ENCODE measurements around the gene EIF4E1B.

EIF4E1B gene

GRCh38 chr5:176625966-176626875 lies 4.3 kb upstream of the EIF4E1B start:
- WGBS (ENCODE audit: insufficient coverage), result 83% methylated on average over 17 of the region's 25 CpGs
- ChIA-PET POLR2A (no interaction called here), CTCF (interaction anchor here (0.8 to 1.4 kb wide), 2 partner anchors 13 to 15 kb away, joined by 3 read pairs; no protein-coding TSS in a partner anchor)
- Histone ChIP-seq H3K27ac (ENCODE audit: insufficient read depth in 1 of 2, low read depth in 1 of 2, low read length in 2 of 2, poor library complexity in 1 of 2, severe bottlenecking in 2 of 2) (no peak overlapping the region), H3K4me1 (ENCODE audit: control extremely low read depth in 1 of 4, control insufficient read depth in 4 of 4, insufficient read depth in 4 of 4, low read length in 3 of 4) (peaks cover 2 to 15% (median 12%) of the 10 kb centered on the region in 4 experiments), H3K36me3 (ENCODE audit: control insufficient read depth in 4 of 4, insufficient read depth in 4 of 4, low read length in 3 of 4) (no peaks in the 10 kb centered on the region), H3K27me3 (replicated peaks in 2 of 5; ENCODE audit: control insufficient read depth in 4 of 5, insufficient read depth in 5 of 5, low read length in 4 of 5) (peaks cover 7 to 93% (median 28%) of the 10 kb centered on the region in 5 experiments), H3K4me3 (ENCODE audit: control insufficient read depth in 1 of 7, extremely low read depth in 1 of 7, insufficient read depth in 4 of 7, low read depth in 2 of 7, low read length in 6 of 7) (no peak overlapping the region), H3K9me3 (ENCODE audit: control extremely low read depth in 1 of 5, control insufficient read depth in 4 of 5, insufficient read depth in 2 of 5, low read depth in 1 of 5, low read length in 4 of 5) (no peaks in the 10 kb centered on the region)
- DNase-seq, result no peak

- H3K27me3 ChIP-seq (replicated peaks in 2 of 5; ENCODE audit: control insufficient read depth in 4 of 5, insufficient read depth in 5 of 5, low read length in 4 of 5), result peaks cover 9 to 93% (median 28%) of the 10 kb centered on the region in 5 experiments
- ChIA-PET POLR2A (no interaction called here), CTCF (interaction anchor here (1.4 kb wide), 1 partner anchor 15 kb away, joined by 3 read pairs; no protein-coding TSS in a partner anchor)
- peaks cover 2 to 15% (median 11%) of the 10 kb centered on the region in 4 experiments for H3K4me1 ChIP-seq (ENCODE audit: control extremely low read depth in 1 of 4, control insufficient read depth in 4 of 4, insufficient read depth in 4 of 4, low read length in 3 of 4)
- H3K27ac ChIP-seq (ENCODE audit: insufficient read depth in 1 of 2, low read depth in 1 of 2, low read length in 2 of 2, poor library complexity in 1 of 2, severe bottlenecking in 2 of 2), result no peak overlapping the region
- H3K36me3 ChIP-seq (ENCODE audit: control insufficient read depth in 4 of 4, insufficient read depth in 4 of 4, low read length in 3 of 4), result no peaks in the 10 kb centered on the region
- WGBS (ENCODE audit: insufficient coverage), result 67% methylated on average over 4 of the region's 7 CpGs
- H3K9me3 ChIP-seq (ENCODE audit: control extremely low read depth in 1 of 5, control insufficient read depth in 4 of 5, insufficient read depth in 2 of 5, low read depth in 1 of 5, low read length in 4 of 5), result no peaks in the 10 kb centered on the region
- DNase-seq, result no peak
- no peak overlapping the region for H3K4me3 ChIP-seq (ENCODE audit: control insufficient read depth in 1 of 7, extremely low read depth in 1 of 7, insufficient read depth in 4 of 7, low read depth in 2 of 7, low read length in 6 of 7)
Measured at GRCh38 chr5:176626876-176627236, 3.6 kb upstream of the EIF4E1B start.

DNA sequence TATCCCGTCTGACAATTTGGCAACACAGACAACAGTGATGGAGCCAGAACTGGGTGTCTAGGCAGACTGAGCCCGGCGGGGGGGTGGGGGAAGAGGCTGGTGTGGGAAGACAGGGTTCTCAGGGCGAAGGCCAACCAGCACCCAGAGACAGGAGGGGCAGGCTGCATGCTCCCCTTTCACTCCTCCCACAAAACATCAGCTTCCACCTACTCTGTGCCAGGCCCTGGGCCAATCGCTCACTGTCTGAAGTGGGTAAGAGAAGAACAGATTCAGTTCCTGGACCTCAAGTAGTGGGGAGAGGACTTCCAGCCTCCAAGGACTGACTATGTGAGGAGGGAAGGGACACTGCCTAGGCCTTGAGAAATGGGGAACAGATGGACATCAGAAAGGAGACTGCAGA lies 2.9 kb upstream of the EIF4E1B start:
- WGBS (ENCODE audit: insufficient coverage), result 91% methylated on average over 2 of the region's 5 CpGs
- DNase-seq, result no peak
- no peak overlapping the region for H3K4me3 ChIP-seq (ENCODE audit: control insufficient read depth in 1 of 7, extremely low read depth in 1 of 7, insufficient read depth in 4 of 7, low read depth in 2 of 7, low read length in 6 of 7)
- CTCF ChIA-PET, result interaction anchor here (1.4 kb wide), 1 partner anchor 16 kb away, joined by 3 read pairs; no protein-coding TSS in a partner anchor
- peaks cover 11 to 90% (median 28%) of the 10 kb centered on the region in 5 experiments for H3K27me3 ChIP-seq (replicated peaks in 2 of 5; ENCODE audit: control insufficient read depth in 4 of 5, insufficient read depth in 5 of 5, low read length in 4 of 5)
- POLR2A ChIA-PET, result no interaction called here
- no peaks in the 10 kb centered on the region for H3K9me3 ChIP-seq (ENCODE audit: control extremely low read depth in 1 of 5, control insufficient read depth in 4 of 5, insufficient read depth in 2 of 5, low read depth in 1 of 5, low read length in 4 of 5)
- H3K4me1 ChIP-seq (ENCODE audit: control extremely low read depth in 1 of 4, control insufficient read depth in 4 of 4, insufficient read depth in 4 of 4, low read length in 3 of 4), result peaks cover 2 to 15% (median 11%) of the 10 kb centered on the region in 4 experiments
- no peaks in the 10 kb centered on the region for H3K36me3 ChIP-seq (ENCODE audit: control insufficient read depth in 4 of 4, insufficient read depth in 4 of 4, low read length in 3 of 4)
- no peak overlapping the region for H3K27ac ChIP-seq (ENCODE audit: insufficient read depth in 1 of 2, low read depth in 1 of 2, low read length in 2 of 2, poor library complexity in 1 of 2, severe bottlenecking in 2 of 2)

DNA sequence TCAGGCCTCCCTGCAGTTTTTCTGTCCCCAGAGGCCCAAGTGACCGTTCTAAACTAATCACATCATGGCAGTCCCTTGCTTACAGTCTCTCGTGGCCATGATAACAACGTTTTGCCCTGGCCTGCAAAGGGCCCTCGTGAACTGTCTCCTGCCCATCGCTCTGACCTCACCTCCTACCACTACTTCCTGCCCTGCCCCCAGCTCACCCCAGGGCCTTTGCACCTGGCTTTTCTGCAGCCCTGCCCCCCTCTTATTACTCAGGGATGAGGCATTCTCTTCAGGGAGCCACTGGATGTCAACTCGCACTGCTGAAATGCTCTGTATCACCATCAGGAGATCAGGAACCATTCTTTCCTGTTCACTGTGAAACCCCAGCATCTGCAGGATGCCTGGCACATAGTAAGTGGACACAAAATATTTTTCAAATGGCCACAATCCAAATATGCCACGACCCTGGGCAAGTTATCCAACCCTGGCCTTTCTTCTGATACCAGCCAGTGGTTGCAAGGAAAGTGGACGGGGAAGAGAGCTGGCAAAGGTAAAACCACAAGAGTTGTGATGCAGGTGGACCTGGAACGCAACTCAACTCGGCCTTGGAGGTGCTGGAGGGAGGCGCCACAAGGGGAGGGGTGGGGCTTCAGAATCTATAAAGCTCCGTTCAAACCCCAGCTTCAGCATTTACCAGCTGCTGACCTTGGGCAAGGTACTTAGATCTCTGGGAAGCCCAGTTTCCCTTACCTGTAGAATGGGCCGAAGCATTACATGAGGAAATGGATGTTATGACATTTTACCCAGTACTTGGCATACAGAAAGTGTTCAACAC lies 1.9 kb upstream of the EIF4E1B start:
- POLR2A ChIA-PET, result interaction anchor here (0.7 to 1.3 kb wide), 2 partner anchors 19 to 185 kb away, joined by 3 to 4 read pairs; partner anchors contain the start of gene TSPAN17

DNA sequence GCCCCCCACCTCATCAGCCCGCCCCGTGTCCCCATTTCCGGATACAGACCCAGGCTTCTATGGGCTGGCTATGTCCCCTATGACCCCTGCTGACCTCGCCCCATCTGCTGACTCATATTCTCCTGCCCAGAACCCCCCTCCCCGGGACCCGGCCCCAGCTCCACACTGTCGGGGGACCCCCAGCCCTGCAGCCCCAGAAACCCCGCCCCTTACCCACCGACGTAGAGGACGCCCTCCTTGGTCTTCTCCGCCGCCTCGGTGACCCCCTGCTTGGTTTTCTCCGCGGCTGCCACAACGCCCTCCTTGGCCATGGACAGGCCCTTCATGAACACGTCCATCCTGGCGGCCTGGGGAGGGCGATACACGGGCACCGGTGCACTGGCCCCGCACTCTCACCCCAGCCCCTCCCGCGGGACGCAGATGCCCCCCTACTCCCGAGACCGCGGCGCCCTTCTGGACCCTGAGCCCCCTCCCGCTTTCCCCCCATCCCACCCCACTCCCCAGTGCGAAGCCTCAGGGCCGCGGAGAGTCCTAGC lies 1.1 kb upstream of the EIF4E1B start:
- DNase-seq, result no peak
- peaks cover 11 to 98% (median 35%) of the 10 kb centered on the region in 5 experiments for H3K27me3 ChIP-seq (replicated peaks in 2 of 5; ENCODE audit: control insufficient read depth in 4 of 5, insufficient read depth in 5 of 5, low read length in 4 of 5)
- H3K4me1 ChIP-seq (ENCODE audit: control extremely low read depth in 1 of 4, control insufficient read depth in 4 of 4, insufficient read depth in 4 of 4, low read length in 3 of 4), result peaks cover 2 to 15% (median 11%) of the 10 kb centered on the region in 4 experiments
- no peak overlapping the region for H3K27ac ChIP-seq (ENCODE audit: insufficient read depth in 1 of 2, low read depth in 1 of 2, low read length in 2 of 2, poor library complexity in 1 of 2, severe bottlenecking in 2 of 2)
- WGBS (ENCODE audit: insufficient coverage), result 11% methylated on average over 25 of the region's 34 CpGs
- H3K9me3 ChIP-seq (ENCODE audit: control extremely low read depth in 1 of 5, control insufficient read depth in 4 of 5, insufficient read depth in 2 of 5, low read depth in 1 of 5, low read length in 4 of 5), result no peaks in the 10 kb centered on the region
- no peak overlapping the region for H3K4me3 ChIP-seq (ENCODE audit: control insufficient read depth in 1 of 7, extremely low read depth in 1 of 7, insufficient read depth in 4 of 7, low read depth in 2 of 7, low read length in 6 of 7)
- POLR2A ChIA-PET, result interaction anchor here (1.3 kb wide), 1 partner anchor 18 kb away, joined by 4 read pairs; the partner anchor contains the start of gene TSPAN17
- no peaks in the 10 kb centered on the region for H3K36me3 ChIP-seq (ENCODE audit: control insufficient read depth in 4 of 4, insufficient read depth in 4 of 4, low read length in 3 of 4)
- CTCF ChIA-PET, result interaction anchor here (0.9 to 2.2 kb wide), 3 partner anchors 8 to 56 kb away, joined by 3 to 14 read pairs (median 3); no protein-coding TSS in a partner anchor

More for the DNA sequence above, 1.9 kb upstream of the EIF4E1B start:
- CTCF ChIA-PET, result no interaction called here
- WGBS (ENCODE audit: insufficient coverage), result 81% methylated on average over 11 of the region's 13 CpGs
- Histone ChIP-seq H3K27me3 (replicated peaks in 2 of 5; ENCODE audit: control insufficient read depth in 4 of 5, insufficient read depth in 5 of 5, low read length in 4 of 5) (peaks cover 11 to 94% (median 34%) of the 10 kb centered on the region in 5 experiments), H3K27ac (ENCODE audit: insufficient read depth in 1 of 2, low read depth in 1 of 2, low read length in 2 of 2, poor library complexity in 1 of 2, severe bottlenecking in 2 of 2) (no peak overlapping the region), H3K4me3 (ENCODE audit: control insufficient read depth in 1 of 7, extremely low read depth in 1 of 7, insufficient read depth in 4 of 7, low read depth in 2 of 7, low read length in 6 of 7) (no peak overlapping the region), H3K36me3 (ENCODE audit: control insufficient read depth in 4 of 4, insufficient read depth in 4 of 4, low read length in 3 of 4) (no peaks in the 10 kb centered on the region), H3K9me3 (ENCODE audit: control extremely low read depth in 1 of 5, control insufficient read depth in 4 of 5, insufficient read depth in 2 of 5, low read depth in 1 of 5, low read length in 4 of 5) (no peaks in the 10 kb centered on the region), H3K4me1 (ENCODE audit: control extremely low read depth in 1 of 4, control insufficient read depth in 4 of 4, insufficient read depth in 4 of 4, low read length in 3 of 4) (peaks cover 2 to 15% (median 11%) of the 10 kb centered on the region in 4 experiments)
- no peak for DNase-seq

GRCh38 chr5:176630681-176631222 lies 277 bp downstream of the EIF4E1B start:
- ChIA-PET CTCF (interaction anchor here (0.8 to 2.2 kb wide), 8 partner anchors 9 to 36 kb away, joined by 3 to 14 read pairs (median 4); no protein-coding TSS in a partner anchor), POLR2A (no interaction called here)
- H3K4me3 ChIP-seq (ENCODE audit: control insufficient read depth in 1 of 7, extremely low read depth in 1 of 7, insufficient read depth in 4 of 7, low read depth in 2 of 7, low read length in 6 of 7), result peak overlapping the region in 4 of 7 experiments; percentile 22 to 60 (median 46)
- peaks cover 0 to 4% (median 0%) of the 10 kb centered on the region in 5 experiments for H3K9me3 ChIP-seq (ENCODE audit: control extremely low read depth in 1 of 5, control insufficient read depth in 4 of 5, insufficient read depth in 2 of 5, low read depth in 1 of 5, low read length in 4 of 5)
- peaks cover 11 to 94% (median 34%) of the 10 kb centered on the region in 5 experiments for H3K27me3 ChIP-seq (replicated peaks in 2 of 5; ENCODE audit: control insufficient read depth in 4 of 5, insufficient read depth in 5 of 5, low read length in 4 of 5)
- no peaks in the 10 kb centered on the region for H3K36me3 ChIP-seq (ENCODE audit: control insufficient read depth in 4 of 4, insufficient read depth in 4 of 4, low read length in 3 of 4)
- DNase-seq, result no peak
- peaks cover 2 to 15% (median 11%) of the 10 kb centered on the region in 4 experiments for H3K4me1 ChIP-seq (ENCODE audit: control extremely low read depth in 1 of 4, control insufficient read depth in 4 of 4, insufficient read depth in 4 of 4, low read length in 3 of 4)
- WGBS (ENCODE audit: insufficient coverage), result 5% methylated on average over 19 of the region's 20 CpGs
- H3K27ac ChIP-seq (ENCODE audit: insufficient read depth in 1 of 2, low read depth in 1 of 2, low read length in 2 of 2, poor library complexity in 1 of 2, severe bottlenecking in 2 of 2), result no peak overlapping the region
